ENCODE data around the gene DIMT1.

- TF ChIP-seq CTCF (optimal IDR thresholded peaks at IDR 0.05 in 1 of 3, IDR thresholded peaks at IDR 0.05 in 1 of 3, conservative IDR thresholded peaks at IDR 0.05 in 1 of 3; ENCODE audit: extremely low read depth in 1 of 3, insufficient read depth in 2 of 3, low read length in 3 of 3) (no peak), EZH2 (IDR thresholded peaks at IDR 0.05; ENCODE audit: low read length) (no peak)
These were observed 28.9 kb upstream of the DIMT1 start for GRCh38 chr5:62432621-62433064.

Measured in keratinocyte (primary cell).